GM12873 (cell line): ENCODE data around the gene SYT1.

Source experiments
- CTCF ChIP-seq: IDR thresholded peaks from 2 replicates; pipeline ENCODE4 v1.5.1; 2012; ENCODE audit warnings: low read depth, mild to moderate bottlenecking, moderate library complexity, low read length, control low read depth; ENCODE audit not compliant: insufficient read depth; ENCODE audit errors: missing control alignments

Gene SYT1

GRCh38 chr12:79140711-79141110 lies 276.1 kb downstream of the SYT1 start:
- TF ChIP-seq CTCF: no peak

GRCh38 chr12:79141776-79142175 lies 277.2 kb downstream of the SYT1 start:
- TF ChIP-seq CTCF: no peak

- TF ChIP-seq CTCF: no peak
Measured at GRCh38 chr12:79143803-79144202, 279.2 kb downstream of the SYT1 start.

- TF ChIP-seq CTCF: no peak
Measured at GRCh38 chr12:79151956-79152355, 287.4 kb downstream of the SYT1 start.

GRCh38 chr12:79155683-79156082 lies 291.1 kb downstream of the SYT1 start:
- TF ChIP-seq CTCF: no peak

GRCh38 chr12:79156846-79157463 lies 292.4 kb downstream of the SYT1 start:
- TF ChIP-seq CTCF: no peak

- TF ChIP-seq CTCF: no peak
Measured at GRCh38 chr12:79161249-79161934, 296.8 kb downstream of the SYT1 start.
